NOMO-1 treated with DMSO at 0.1 percent for 48 hours (cell line): Measurements from ENCODE around the gene PLOD1.
A peak's percentile ranks its signal among the peaks of the same experiment; 100 is the strongest.
"Not testable (repeated sequence)": the region's sequence is repeated elsewhere in the genome, so short reads cannot be mapped to it uniquely, and the experiment has no call there.

Experiments used
- DNase-seq: peaks from one replicate; lab custom pipeline; 2025; ENCODE audit not compliant: unreplicated experiment; lab: John Stamatoyannopoulos, UW

Gene PLOD1

GRCh38 chr1:11938722-11939526, 4.4 kb downstream of the PLOD1 start:
- no peak for DNase-seq

GRCh38 chr1:11939794-11940193, 5.3 kb downstream of the PLOD1 start:
- DNase-seq, result not testable (repeated sequence)

DNA sequence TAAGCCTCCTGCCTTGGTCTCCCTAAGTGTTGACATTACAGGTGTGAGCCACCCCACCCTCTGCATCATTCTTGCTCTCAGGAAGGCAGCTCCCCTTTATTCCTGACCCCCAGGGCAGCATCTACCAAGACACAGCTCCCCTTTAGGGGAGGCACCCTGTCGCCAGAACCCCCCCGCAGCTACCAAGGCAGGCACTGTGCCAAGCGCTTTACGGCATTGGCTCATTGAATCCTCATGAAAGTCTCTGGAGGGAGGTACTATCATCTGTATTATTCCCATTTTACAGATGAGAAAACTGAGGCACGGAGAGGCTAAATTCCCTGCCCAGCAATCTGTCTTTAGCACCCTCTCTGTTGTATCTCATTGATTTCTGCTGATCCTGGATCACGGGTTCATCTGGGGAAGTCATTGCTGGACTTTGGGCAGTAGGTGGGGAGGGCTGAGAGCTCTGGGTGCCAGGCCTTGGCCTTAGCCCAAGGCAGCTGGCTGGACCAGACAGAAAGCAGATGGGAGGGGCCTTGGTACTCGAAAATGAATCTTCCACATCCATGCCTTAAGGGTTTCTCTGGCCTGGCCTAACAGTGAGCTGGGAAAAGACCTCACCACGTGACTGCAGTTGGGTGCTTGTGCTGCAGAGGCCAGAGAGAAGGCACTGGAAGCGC, 5.9 kb downstream of the PLOD1 start:
- DNase-seq, result no peak

GRCh38 chr1:11942280-11942679, 7.8 kb downstream of the PLOD1 start:
- DNase-seq, result no peak

GRCh38 chr1:11943619-11944018, 9.1 kb downstream of the PLOD1 start:
- no peak for DNase-seq

DNA sequence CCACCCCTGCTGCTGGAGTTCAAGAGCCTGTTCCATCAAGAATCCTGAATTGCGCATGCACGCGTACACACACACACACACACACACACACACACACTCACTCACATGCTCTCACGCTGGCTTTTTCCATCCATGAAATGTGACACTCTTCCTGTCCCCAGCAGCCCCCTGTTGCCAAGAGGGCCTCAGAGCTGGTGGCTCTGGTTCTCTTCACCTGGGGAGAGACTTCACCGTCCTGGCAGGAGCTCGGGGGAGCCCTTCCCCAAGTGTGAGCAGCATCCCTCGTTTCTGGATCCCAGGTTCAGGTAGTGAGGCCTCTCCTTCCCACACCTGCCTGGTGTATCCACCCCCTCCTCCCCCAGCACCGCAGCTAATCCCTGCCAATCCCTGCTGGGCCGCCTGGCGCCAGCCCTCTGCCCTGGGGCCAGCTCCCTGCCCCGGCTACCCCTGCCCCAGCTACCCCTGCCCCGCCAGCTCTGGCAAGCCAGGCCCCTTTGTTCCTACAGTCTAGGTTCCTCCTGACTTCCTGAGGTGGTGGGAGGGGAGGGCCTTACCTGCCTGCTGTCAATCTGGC, 9.9 kb downstream of the PLOD1 start:
- DNase-seq, result no peak

DNA sequence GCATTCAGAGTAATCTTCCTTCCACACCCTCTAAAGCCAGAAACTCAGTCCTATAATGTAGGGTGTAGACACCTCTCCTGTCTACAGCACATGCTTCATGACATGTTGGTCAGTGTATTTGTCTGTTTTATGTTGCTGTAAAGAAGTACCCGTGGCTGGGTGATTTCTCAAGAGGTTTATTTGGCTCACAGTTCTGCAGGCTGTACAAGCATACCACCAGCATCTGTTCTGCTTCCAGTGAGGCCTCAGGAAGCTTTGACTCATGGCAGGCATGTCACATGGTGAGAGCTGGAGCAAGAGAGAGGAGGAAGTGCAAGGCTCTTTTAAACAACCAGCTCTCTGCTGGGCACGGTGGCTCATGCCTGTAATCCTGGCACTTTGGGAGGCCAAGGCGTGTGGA, 12.1 kb downstream of the PLOD1 start:
- no peak for DNase-seq

DNA sequence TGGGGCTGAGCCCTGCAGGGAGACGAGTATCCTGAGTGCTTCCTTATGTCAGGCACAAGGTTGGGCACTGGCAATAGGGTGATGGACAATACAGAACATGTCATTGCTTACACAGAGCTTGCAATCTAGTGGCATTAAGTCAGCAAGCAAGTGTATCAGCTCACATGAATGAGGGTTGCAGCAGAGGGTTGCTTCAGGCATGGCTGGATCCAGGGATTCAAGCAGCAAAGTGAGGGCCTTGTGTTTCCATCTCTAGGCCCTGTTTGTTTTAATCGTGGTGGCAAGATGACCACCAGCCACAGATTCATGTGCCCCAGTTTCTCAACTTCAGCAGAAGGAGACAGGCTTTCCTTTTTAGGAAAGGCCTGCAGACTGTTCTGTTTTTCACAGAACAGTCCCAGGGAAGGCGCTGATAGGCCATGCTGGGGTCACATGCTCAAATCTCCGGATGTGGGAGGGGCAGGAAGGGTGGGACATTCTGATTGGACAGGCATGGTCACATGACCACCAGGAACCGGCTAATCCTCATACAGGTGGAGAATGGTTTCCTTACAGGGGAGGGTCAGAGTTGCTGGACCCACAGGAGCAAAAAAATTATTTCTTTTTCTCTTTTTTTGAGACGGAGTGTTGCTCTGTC, 14.4 kb downstream of the PLOD1 start:
- peak; percentile 15 for DNase-seq

- no peak for DNase-seq
These were observed 17.4 kb downstream of the PLOD1 start for GRCh38 chr1:11951901-11952300.

GRCh38 chr1:11952455-11953109, 18.1 kb downstream of the PLOD1 start:
- DNase-seq, result no peak

DNA sequence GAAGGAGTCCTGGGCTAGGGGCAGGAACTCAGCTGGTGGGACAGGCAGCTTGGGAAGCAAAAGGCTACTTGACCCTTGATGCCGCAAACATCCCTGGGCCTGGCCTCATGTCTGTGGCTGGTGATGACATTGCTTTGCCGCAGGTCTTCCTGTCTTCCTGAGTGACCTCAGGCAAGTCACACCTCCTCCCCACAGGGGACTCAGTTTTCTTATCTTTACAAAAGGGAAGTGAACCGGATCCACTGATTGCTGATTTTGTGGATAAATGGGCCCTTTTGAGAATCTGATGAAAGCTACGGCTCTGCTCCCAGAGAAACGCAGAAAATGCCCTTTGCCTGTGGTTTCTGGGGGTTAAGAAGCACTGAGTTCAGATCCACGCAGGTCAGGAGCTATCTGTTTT, 20.7 kb downstream of the PLOD1 start:
- peak; percentile 32 for DNase-seq

- DNase-seq, result no peak
These were observed 22.9 kb downstream of the PLOD1 start for GRCh38 chr1:11957398-11957797.

GRCh38 chr1:11957897-11958296, 23.4 kb downstream of the PLOD1 start:
- no peak for DNase-seq

DNA sequence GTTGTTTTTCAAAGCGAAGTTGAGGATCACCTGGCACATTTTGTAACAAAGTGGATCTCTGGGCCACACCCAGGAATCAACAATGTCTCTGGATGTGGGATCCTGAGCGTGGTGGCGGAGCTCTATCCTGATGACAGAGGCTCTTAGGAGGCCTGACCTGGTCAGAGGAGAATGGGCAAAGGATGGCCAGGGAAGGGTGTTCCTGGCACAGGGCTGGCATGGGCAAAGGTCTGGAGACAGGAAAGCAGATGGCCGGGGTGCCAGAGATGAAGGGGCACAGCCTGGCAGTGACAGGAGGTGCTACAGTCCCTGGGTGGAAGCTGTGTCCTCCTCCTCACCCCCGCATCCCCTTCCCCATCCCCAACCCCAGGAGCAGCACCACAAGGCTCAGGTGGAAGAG, 25.8 kb downstream of the PLOD1 start:
- DNase-seq, result no peak

DNA sequence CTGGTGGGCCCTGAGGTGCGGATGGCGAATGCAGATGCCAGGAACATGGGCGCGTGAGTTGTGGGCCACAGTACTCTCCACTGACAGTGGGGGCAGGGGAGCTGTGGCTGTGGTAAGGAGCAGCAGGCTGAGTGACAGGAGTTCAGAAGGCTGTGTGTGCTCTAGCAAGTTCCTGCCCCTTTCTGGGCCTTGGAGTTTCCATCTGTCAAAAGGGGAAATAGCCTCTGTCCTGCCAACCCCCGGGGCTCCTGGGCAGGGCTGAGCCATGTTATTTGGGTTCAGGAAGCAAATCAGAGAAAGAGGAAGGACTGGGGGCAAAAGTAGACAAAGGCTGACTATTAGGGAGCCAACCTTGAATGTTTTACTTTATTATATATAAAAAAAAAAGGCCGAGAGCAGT, 26.2 kb downstream of the PLOD1 start:
- peak; percentile 77 for DNase-seq

DNA sequence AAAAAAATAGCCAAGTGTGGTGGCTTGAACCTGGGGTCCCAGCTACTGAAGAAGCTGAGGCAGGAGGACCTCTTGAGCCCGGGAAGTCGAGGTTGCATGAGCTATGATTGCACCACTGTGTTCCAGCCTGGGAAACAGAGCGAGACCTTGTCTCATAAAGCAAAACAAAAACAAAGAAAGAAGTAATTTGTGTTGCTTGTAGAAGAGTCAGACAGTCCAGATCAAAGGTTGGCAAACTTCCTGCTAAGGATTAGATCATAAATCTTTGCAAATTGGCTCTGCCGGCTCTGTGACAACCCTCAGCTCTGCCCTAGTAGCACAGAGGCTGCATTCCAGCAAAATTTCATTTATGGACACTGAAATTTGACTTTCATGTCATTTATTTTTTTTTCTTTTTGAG, 26.7 kb downstream of the PLOD1 start:
- peak; percentile 84 for DNase-seq

DNA sequence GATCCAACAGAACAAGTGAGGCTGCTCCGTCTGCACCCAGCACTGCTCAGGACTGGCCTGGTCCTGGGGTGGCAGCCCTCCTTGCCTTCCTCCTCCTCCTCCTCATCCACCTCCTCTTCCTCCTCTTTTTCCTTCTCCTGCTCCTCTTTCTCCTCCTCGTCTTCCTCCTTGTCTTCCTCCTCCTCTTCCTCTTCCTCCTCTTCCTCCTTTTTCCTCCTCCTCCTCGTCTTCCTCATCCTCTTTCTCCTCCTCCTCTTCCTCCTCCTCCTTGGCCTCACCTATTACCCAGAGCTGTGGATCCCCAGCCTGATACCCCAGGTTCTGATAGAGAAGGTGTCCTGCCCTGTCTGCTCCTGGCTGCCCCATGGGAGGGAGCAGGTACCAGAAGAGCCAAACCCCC, 29.1 kb downstream of the PLOD1 start:
- DNase-seq, result no peak

GRCh38 chr1:11964656-11965055, 30.1 kb downstream of the PLOD1 start:
- no peak for DNase-seq

- DNase-seq, result peak; percentile 70
These were observed 32.6 kb downstream of the PLOD1 start for GRCh38 chr1:11967028-11967547.

DNA sequence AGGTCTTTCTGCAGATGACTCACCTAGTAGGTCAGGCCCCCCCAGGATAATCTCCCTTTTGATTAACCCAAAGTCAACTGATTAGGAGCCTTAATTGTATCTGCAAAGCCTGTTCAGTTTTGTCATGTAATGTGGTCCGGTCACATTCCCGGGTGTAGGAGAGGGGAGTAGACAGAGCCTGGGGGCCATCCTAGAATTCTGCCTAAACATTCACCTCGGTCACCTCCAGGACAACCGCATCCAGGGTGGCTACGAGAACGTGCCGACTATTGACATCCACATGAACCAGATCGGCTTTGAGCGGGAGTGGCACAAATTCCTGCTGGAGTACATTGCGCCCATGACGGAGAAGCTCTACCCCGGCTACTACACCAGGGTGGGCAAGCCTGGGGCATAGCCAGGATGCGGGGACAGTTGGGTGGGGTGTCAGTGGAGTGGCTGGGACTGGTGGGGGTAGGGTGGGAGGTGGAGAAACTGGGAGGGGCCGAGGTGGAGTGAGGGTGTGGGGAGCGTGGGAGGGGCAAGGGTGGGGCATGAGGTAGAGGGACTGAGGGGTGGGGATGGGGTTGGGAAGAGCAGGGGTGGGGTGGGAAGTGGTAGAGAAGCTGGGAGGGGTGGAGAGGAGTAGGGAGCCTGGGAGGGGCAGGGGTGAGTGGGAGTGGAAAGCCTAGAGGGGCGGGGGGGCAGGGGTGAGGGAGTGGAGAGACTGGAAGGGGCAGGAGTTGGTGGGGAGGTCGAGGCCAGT, 36.1 kb downstream of the PLOD1 start:
- DNase-seq, result no peak
